Fibroblast of lung (primary cell): Measurements from ENCODE around the gene CFAP126.

Source experiments
- CTCF ChIP-seq, 2 donors: IDR thresholded peaks in 1 of 2; conservative IDR thresholded peaks in 1 of 2; 1 replicate in 1 of 2; 2 replicates in 1 of 2; pipeline ENCODE4 v1.5.1; 2011 to 2012; ENCODE audit warnings: low read length in 2 of 2, control low read depth in 1 of 2, inconsistent platforms in 1 of 2, low read depth in 1 of 2, mild to moderate bottlenecking in 1 of 2
- EZH2 ChIP-seq: IDR thresholded peaks from 2 replicates; pipeline ENCODE4 v1.5.1; 2012; ENCODE audit warnings: low read length, control low read depth, mild to moderate bottlenecking; ENCODE audit errors: missing control alignments

- TF ChIP-seq CTCF (conservative IDR thresholded peaks at IDR 0.05 in 1 of 2, IDR thresholded peaks at IDR 0.05 in 1 of 2; ENCODE audit: low read depth in 1 of 2, low read length in 2 of 2) (no peak), EZH2 (no peak)
Observed at GRCh38 chr1:161367684-161368400, at the start of gene CFAP126.
